IMR-90 (cell line): ENCODE data around the gene TAF10. TPM values are rescaled to one million over a fixed set of nuclear protein-coding genes. Genes with fewer than 3 reads are reported as not detected.

Experiments
- ATAC-seq: fragments of 200-7000 bp; cut with Tn5 transposase; 2 replicates; pipeline ENCODE4 v1.9.1; 2020; ENCODE audit warnings: low read depth, mild to moderate bottlenecking, moderate library complexity
- BruUV-seq: library from RNA; stranded (reverse); fragments of 400-500 nt; replicated peaks from 2 replicates; lab custom pipeline; 2021; lab: Mats Ljungman, UMichigan
- CTCF ChIA-PET: fragments of 300-600 bp; formaldehyde crosslinking; extraction: SDS; loops from one replicate; lab custom pipeline; 2021; ENCODE audit warnings: antibody characterized with exemption; lab: Yijun Ruan, JAX
- POLR2A ChIA-PET: fragments of 300-600 bp; sonication (Branson Sonifier 250); formaldehyde crosslinking; loops from one replicate; lab custom pipeline; 2022; ENCODE audit warnings: antibody characterized with exemption; ENCODE audit not compliant: unreplicated experiment; lab: Charles Lee
- DNase-seq: peaks from one replicate; pipeline ENCODE4 v3.0.0; 2013
- H2AFZ ChIP-seq: replicated peaks from 2 replicates; pipeline ENCODE3; 2013; ENCODE audit warnings: low read length, mild to moderate bottlenecking; ENCODE audit not compliant: poor library complexity
- H2AK5ac ChIP-seq: 2 replicates; pipeline ENCODE4 v1.6.1; 2013; ENCODE audit warnings: low read depth, low read length, inconsistent platforms
- H2AK9ac ChIP-seq: replicated peaks from 2 replicates; pipeline ENCODE3; 2013; ENCODE audit warnings: mild to moderate bottlenecking, low read depth, low read length, moderate library complexity; ENCODE audit not compliant: poor library complexity
- H2BK120ac ChIP-seq: 2 replicates; pipeline ENCODE4 v1.6.1; 2013; ENCODE audit warnings: low read depth, low read length, inconsistent platforms
- H2BK15ac ChIP-seq: 3 replicates; pipeline ENCODE4 v1.6.1; 2013; ENCODE audit warnings: low read depth, low read length, inconsistent platforms
- H2BK20ac ChIP-seq: 2 replicates; pipeline ENCODE4 v1.6.1; 2013; ENCODE audit warnings: low read depth, mild to moderate bottlenecking, inconsistent platforms, low read length, moderate library complexity
- H2BK5ac ChIP-seq: 2 replicates; pipeline ENCODE4 v1.6.1; 2013; ENCODE audit warnings: mild to moderate bottlenecking, low read depth, low read length, inconsistent platforms; ENCODE audit not compliant: poor library complexity, severe bottlenecking
- H3K14ac ChIP-seq: replicated peaks from 2 replicates; pipeline ENCODE4 v1.6.1; 2013; ENCODE audit warnings: low read depth, low read length, inconsistent platforms
- H3K18ac ChIP-seq: 2 replicates; pipeline ENCODE4 v1.6.1; 2013; ENCODE audit warnings: low read depth, low read length, control low read depth
- H3K23ac ChIP-seq: 2 replicates; pipeline ENCODE4 v1.6.1; 2013; ENCODE audit warnings: low read depth, low read length, inconsistent platforms
- H3K27ac ChIP-seq: 2 replicates; pipeline ENCODE4 v1.5.1; 2013; ENCODE audit warnings: mild to moderate bottlenecking, control low read depth, low read length; ENCODE audit not compliant: insufficient read depth
- H3K27me3 ChIP-seq: 2 replicates; pipeline ENCODE4 v1.6.1; 2013; ENCODE audit warnings: low read length; ENCODE audit not compliant: control insufficient read depth, insufficient read depth
- H3K36me3 ChIP-seq: 2 replicates; pipeline ENCODE4 v1.6.1; 2013; ENCODE audit warnings: low read length, mixed read lengths; ENCODE audit not compliant: control insufficient read depth, insufficient read depth
- H3K4ac ChIP-seq: 2 replicates; pipeline ENCODE4 v1.6.1; 2013; ENCODE audit warnings: low read depth, low read length, inconsistent platforms
- H3K4me1 ChIP-seq: 2 replicates; pipeline ENCODE4 v1.6.1; 2013; ENCODE audit warnings: low read length, mixed read lengths; ENCODE audit not compliant: control insufficient read depth, insufficient read depth
- H3K4me2 ChIP-seq: 2 replicates; pipeline ENCODE4 v1.6.1; 2013; ENCODE audit warnings: low read depth, mild to moderate bottlenecking, control low read depth, low read length, moderate library complexity
- H3K4me3 ChIP-seq: 2 replicates; pipeline ENCODE4 v1.5.1; 2013; ENCODE audit warnings: low read depth, mild to moderate bottlenecking, control low read depth, low read length, moderate library complexity; ENCODE audit not compliant: insufficient read depth
- H3K56ac ChIP-seq: 2 replicates; pipeline ENCODE4 v1.6.1; 2013; ENCODE audit warnings: low read length, inconsistent platforms; ENCODE audit not compliant: insufficient read depth; ENCODE audit errors: extremely low read depth
- H3K79me1 ChIP-seq, 2 experiments: 2 replicates each; pipeline ENCODE4 v1.6.1; 2013; ENCODE audit warnings: low read length in 2 of 2, inconsistent platforms in 1 of 2, low read depth in 1 of 2
- H3K9ac ChIP-seq: 2 replicates; pipeline ENCODE4 v1.6.1; 2013; ENCODE audit warnings: low read depth, low read length, control low read depth
- H3K9me1 ChIP-seq: 2 replicates; pipeline ENCODE4 v1.6.1; 2013; ENCODE audit warnings: low read length, inconsistent platforms; ENCODE audit not compliant: insufficient read depth
- H3K9me3 ChIP-seq: 2 replicates; pipeline ENCODE4 v1.6.1; 2013; ENCODE audit warnings: low read length; ENCODE audit not compliant: control insufficient read depth, insufficient read depth
- H4K20me1 ChIP-seq: 2 replicates; pipeline ENCODE4 v1.6.1; 2013; ENCODE audit warnings: low read length, inconsistent platforms; ENCODE audit not compliant: insufficient read depth
- H4K5ac ChIP-seq: 2 replicates; pipeline ENCODE4 v1.6.1; 2013; ENCODE audit warnings: mild to moderate bottlenecking, low read depth, low read length, control low read depth
- H4K8ac ChIP-seq, 2 experiments: 2 replicates each; pipeline ENCODE4 v1.6.1; 2013; ENCODE audit warnings: low read depth in 2 of 2, low read length in 2 of 2, control low read depth in 1 of 2, inconsistent platforms in 1 of 2
- H4K91ac ChIP-seq: 2 replicates; pipeline ENCODE4 v1.6.1; 2013; ENCODE audit warnings: low read depth, low read length, inconsistent platforms; ENCODE audit not compliant: insufficient read depth
- BHLHE40 ChIP-seq: fragments of 150-350 bp; IDR thresholded peaks from 2 replicates; pipeline ENCODE4 v1.6.1; 2016; ENCODE audit warnings: mild to moderate bottlenecking, low read depth, low read length
- CEBPB ChIP-seq: IDR thresholded peaks from 2 replicates; pipeline ENCODE4 v1.6.1; 2012; ENCODE audit warnings: low read depth, low read length, improper control_type of control experiment
- CTCF ChIP-seq: conservative IDR thresholded peaks from 2 replicates; pipeline ENCODE4 v1.5.1; 2012; ENCODE audit warnings: mild to moderate bottlenecking, low read depth, low read length, improper control_type of control experiment
- FOS ChIP-seq: fragments of 150-350 bp; IDR thresholded peaks from 2 replicates; pipeline ENCODE4 v1.6.1; 2016; ENCODE audit warnings: low read depth, low read length
- MXI1 ChIP-seq: IDR thresholded peaks from 2 replicates; pipeline ENCODE4 v1.6.1; 2012; ENCODE audit warnings: low read depth, mild to moderate bottlenecking, low read length, moderate library complexity, borderline replicate concordance
- RAD21 ChIP-seq: IDR thresholded peaks from 2 replicates; pipeline ENCODE4 v1.6.1; 2012; ENCODE audit warnings: low read length, improper control_type of control experiment
- WGBS, 2 experiments: methylation state at CpG; one replicate each; pipeline versions ENCODE4 v1.1.5 to v1.1.7; 2013; ENCODE audit warnings: missing lambda C conversion rate in 2 of 2; ENCODE audit not compliant: insufficient read length in 1 of 2; ENCODE audit errors: extremely low coverage in 2 of 2; 5-methylcytosine and 5-hydroxymethylcytosine counted together
- dilution Hi-C: fragments of 300-500 bp; cut with HindIII; formaldehyde crosslinking; loops from one replicate; pipeline ENCODE4 v1.14.3; 2018; ENCODE audit warnings: low sequenced_read_pairs; ENCODE audit not compliant: unreplicated experiment
- in situ Hi-C: fragments of 300-500 bp; cut with MboI; formaldehyde crosslinking; loops from 3 replicates; pipeline ENCODE4 v1.14.3; 2019; ENCODE audit warnings: low sequenced_read_pairs, inconsistent platforms, mixed read lengths
- intact Hi-C: fragments of 100-400 bp; cut with micrococcal nuclease; formaldehyde crosslinking; loops from 2 replicates; pipeline ENCODE4 v1.10.0; 2022
- polyA plus RNA-seq, 3 experiments: library from polyadenylated mRNA; depleted of rRNA; stranded (reverse); fragments of >200 nt; gene quantifications; 2 replicates each; pipeline ENCODE4 v1.2.3, GENCODE V29; 2012; ENCODE audit warnings: low replicate concordance in 1 of 3
- total RNA-seq: library from RNA; depleted of rRNA; stranded (reverse); fragments of >200 nt; gene quantifications from 2 replicates; pipeline ENCODE4 v1.2.3, GENCODE V29; 2012

The TAF10 gene
- total and polyA plus RNA-seq, 2 of the 4 experiments (the other 2 are of a cell fraction) = 18.6 to 132 TPM

- no peak for TF ChIP-seq MXI1
- no peak for TF ChIP-seq FOS
- TF ChIP-seq RAD21 = no peak
- no peak for TF ChIP-seq CTCF
- no peak for TF ChIP-seq BHLHE40
- TF ChIP-seq CEBPB = no peak
Observed at GRCh38 chr11:6614446-6614845, 2.4 kb upstream of the TAF10 start.

More at GRCh38 chr11:6614446-6614845, 2.4 kb upstream of the TAF10 start:
- Histone ChIP-seq H2AK5ac (0 out of 2 replicates have a peak overlapping the region, but pooled peaks have one; percentile 3), H4K20me1 (peaks cover 12% of the 10 kb centered on the region), H3K14ac (no peak overlapping the region), H3K9me1 (peaks cover 26% of the 10 kb centered on the region), H3K23ac (no peak overlapping the region), H2BK20ac (no peak overlapping the region), H2AFZ (no peak overlapping the region), H2BK120ac (no peak overlapping the region), H3K9me3 (no peaks in the 10 kb centered on the region), H3K4me2 (no peak overlapping the region), H3K4ac (no peak overlapping the region), H3K4me1 (peaks cover 21% of the 10 kb centered on the region), H4K8ac (no peak overlapping the region), H2AK9ac (no peak overlapping the region), H2BK15ac (no peak overlapping the region), H3K27me3 (no peaks in the 10 kb centered on the region), H3K79me1 (peaks cover 21 to 80% of the 10 kb centered on the region in 2 experiments), H3K27ac (no peak overlapping the region), H3K9ac (no peak overlapping the region), H4K91ac (no peak overlapping the region), H3K36me3 (peaks cover 45% of the 10 kb centered on the region), H3K18ac (no peak overlapping the region), H4K5ac (no peak overlapping the region), H2BK5ac (no peak overlapping the region), H3K56ac (no peak overlapping the region), H3K4me3 (no peak overlapping the region)
- ATAC-seq (no peak), DNase-seq (no peak)
- intact Hi-C loops = no loop called here
- CTCF ChIA-PET = no interaction called here
- in situ Hi-C loops = no loop called here
- WGBS, 2 experiments = no CpG with 5 or more reads among the region's 2 CpGs
- no TSS peak for BruUV-seq
- POLR2A ChIA-PET = no interaction called here
- dilution Hi-C loops = no loop called here
